Measurements from ENCODE around the gene SLC25A30. TPM values are rescaled to one million over a fixed set of nuclear protein-coding genes. Genes with fewer than 3 reads are reported as not detected.

The SLC25A30 gene
- total RNA-seq, 1 experiment from 2014 or later: 6.3 TPM

DNA sequence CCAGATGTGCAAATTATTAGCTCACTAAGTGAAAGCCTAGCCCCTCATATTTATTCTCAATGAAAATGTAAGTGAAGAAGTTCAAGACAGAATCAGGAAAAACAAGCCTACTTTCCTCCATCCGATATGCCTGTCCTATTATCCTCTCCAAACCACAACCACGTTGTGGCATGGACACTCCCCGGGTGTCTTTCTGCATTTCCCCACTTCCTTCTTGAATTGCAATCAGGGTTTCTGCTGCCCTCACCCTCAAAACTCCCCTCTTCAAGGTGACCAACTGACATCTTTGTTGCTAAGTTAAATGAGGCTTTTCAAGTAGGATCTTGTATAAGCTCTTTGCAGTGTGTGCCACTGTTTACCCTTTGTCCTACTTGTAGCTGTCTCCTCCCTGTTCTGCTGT, 11.8 kb downstream of the SLC25A30 start:
- H2AFZ ChIP-seq (ENCODE audit: low read length): no peak overlapping the region
- no CpG with 5 or more reads among the region's 3 CpGs for WGBS (ENCODE audit: extremely low coverage, insufficient read length, low lambda C conversion rate)
- H4K8ac ChIP-seq (replicated peaks; ENCODE audit: insufficient read length, low read depth, low read length): no peak overlapping the region
- no peaks in the 10 kb centered on the region for H4K20me1 ChIP-seq (ENCODE audit: control insufficient read depth, insufficient read depth, insufficient read length)
- no peak overlapping the region for H2BK5ac ChIP-seq (ENCODE audit: insufficient read length, low read length)
- H4K91ac ChIP-seq (ENCODE audit: insufficient read length, low read depth, low read length): no peak overlapping the region
- H3K27me3 ChIP-seq (ENCODE audit: insufficient read depth, low read length): no peaks in the 10 kb centered on the region
- H3K23me2 ChIP-seq (ENCODE audit: insufficient read length, low read depth, low read length, poor library complexity, severe bottlenecking): no peaks in the 10 kb centered on the region
- no peaks in the 10 kb centered on the region for H3K79me2 ChIP-seq (ENCODE audit: insufficient read depth, low read length)
- H3K14ac ChIP-seq (ENCODE audit: insufficient read depth, low read length): no peak overlapping the region
- no peak overlapping the region for H2AK5ac ChIP-seq (ENCODE audit: insufficient read length, low read length)
- H3K9ac ChIP-seq (ENCODE audit: extremely low read depth, insufficient read length, low read length): no peak overlapping the region
- no peak overlapping the region for H2BK12ac ChIP-seq (ENCODE audit: insufficient read length, low read depth, low read length)
- H3K4me1 ChIP-seq (ENCODE audit: insufficient read depth, low read length): no peaks in the 10 kb centered on the region
- no peak overlapping the region for H3K23ac ChIP-seq (ENCODE audit: insufficient read length, low read depth, low read length)
- no peak overlapping the region for H3K27ac ChIP-seq (ENCODE audit: insufficient read length, low read depth, low read length)
- TF ChIP-seq, protein P1, sequence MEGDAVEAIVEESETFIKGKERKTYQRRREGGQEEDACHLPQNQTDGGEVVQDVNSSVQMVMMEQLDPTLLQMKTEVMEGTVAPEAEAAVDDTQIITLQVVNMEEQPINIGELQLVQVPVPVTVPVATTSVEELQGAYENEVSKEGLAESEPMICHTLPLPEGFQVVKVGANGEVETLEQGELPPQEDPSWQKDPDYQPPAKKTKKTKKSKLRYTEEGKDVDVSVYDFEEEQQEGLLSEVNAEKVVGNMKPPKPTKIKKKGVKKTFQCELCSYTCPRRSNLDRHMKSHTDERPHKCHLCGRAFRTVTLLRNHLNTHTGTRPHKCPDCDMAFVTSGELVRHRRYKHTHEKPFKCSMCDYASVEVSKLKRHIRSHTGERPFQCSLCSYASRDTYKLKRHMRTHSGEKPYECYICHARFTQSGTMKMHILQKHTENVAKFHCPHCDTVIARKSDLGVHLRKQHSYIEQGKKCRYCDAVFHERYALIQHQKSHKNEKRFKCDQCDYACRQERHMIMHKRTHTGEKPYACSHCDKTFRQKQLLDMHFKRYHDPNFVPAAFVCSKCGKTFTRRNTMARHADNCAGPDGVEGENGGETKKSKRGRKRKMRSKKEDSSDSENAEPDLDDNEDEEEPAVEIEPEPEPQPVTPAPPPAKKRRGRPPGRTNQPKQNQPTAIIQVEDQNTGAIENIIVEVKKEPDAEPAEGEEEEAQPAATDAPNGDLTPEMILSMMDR (conservative IDR thresholded peaks at IDR 0.05): no peak
- no peak overlapping the region for H3K56ac ChIP-seq (ENCODE audit: insufficient read length, low read depth, low read length)
- H3K4me2 ChIP-seq (ENCODE audit: insufficient read depth, insufficient read length, low read length): no peak overlapping the region
- Mint-ChIP-seq H3K9me3 (no peaks in the 10 kb centered on the region; a peak in 1 of 5 replicates), H3K36me3 (ENCODE audit: insufficient read depth in 1 of 3, low read depth in 3 of 3) (peaks cover 16 to 45% (median 21%) of the 10 kb centered on the region in 3 experiments), H3K4me1 (no peaks in the 10 kb centered on the region), H3K27me3 (ENCODE audit: low read depth) (no peaks in the 10 kb centered on the region), H3K27ac (no peak overlapping the region), H3K4me3 (no peak overlapping the region)
- no peak for DNase-seq
- no peak overlapping the region for H2BK20ac ChIP-seq (ENCODE audit: low read depth, low read length, poor library complexity, severe bottlenecking)
- no peak overlapping the region for H2BK120ac ChIP-seq (ENCODE audit: low read depth, low read length, poor library complexity, severe bottlenecking)
- no peak overlapping the region for H3T11ph ChIP-seq (ENCODE audit: low read length)
- H4K5ac ChIP-seq (ENCODE audit: insufficient read length, low read depth, low read length): no peak overlapping the region
- H2BK15ac ChIP-seq (ENCODE audit: low read depth, low read length): no peak overlapping the region
- H3K79me1 ChIP-seq (ENCODE audit: insufficient read depth, low read depth, low read length, poor library complexity, severe bottlenecking): no peaks in the 10 kb centered on the region
- H3K18ac ChIP-seq (ENCODE audit: insufficient read length, low read depth, low read length): no peak overlapping the region
- no peak overlapping the region for H3K4ac ChIP-seq (ENCODE audit: low read depth, low read length)
- H3K9me3 ChIP-seq (ENCODE audit: control insufficient read depth, low read depth, low read length): no peaks in the 10 kb centered on the region
